RPMI8226 (cell line): ENCODE measurements around the gene LAPTM5.
A peak's percentile ranks its signal among the peaks of the same experiment; 100 is the strongest.

Experiments used
- DNase-seq: peaks from one replicate; pipeline ENCODE4 v3.0.0-alpha.2; 2015

Gene LAPTM5

GRCh38 chr1:30786264-30786991, 28.9 kb upstream of the LAPTM5 start:
- no peak for DNase-seq

GRCh38 chr1:30785714-30786113, 28.1 kb upstream of the LAPTM5 start:
- DNase-seq = no peak

GRCh38 chr1:30785181-30785580, 27.6 kb upstream of the LAPTM5 start:
- DNase-seq = no peak

- DNase-seq = no peak
These were observed 25.8 kb upstream of the LAPTM5 start for GRCh38 chr1:30783256-30783915.

- DNase-seq = peak; percentile 84
These were observed 25.0 kb upstream of the LAPTM5 start for GRCh38 chr1:30782361-30783255.

- DNase-seq = no peak
These were observed 24.3 kb upstream of the LAPTM5 start for GRCh38 chr1:30781906-30782305.

GRCh38 chr1:30780409-30780808, 22.8 kb upstream of the LAPTM5 start:
- no peak for DNase-seq

GRCh38 chr1:30779294-30780071, 21.9 kb upstream of the LAPTM5 start:
- DNase-seq = peak; percentile 84

- no peak for DNase-seq
These were observed 21.4 kb upstream of the LAPTM5 start for GRCh38 chr1:30778979-30779293.

GRCh38 chr1:30778154-30778978, 20.8 kb upstream of the LAPTM5 start:
- peak; percentile 72 for DNase-seq

GRCh38 chr1:30777904-30778153, 20.3 kb upstream of the LAPTM5 start:
- no peak for DNase-seq

GRCh38 chr1:30777060-30777903, 19.7 kb upstream of the LAPTM5 start:
- DNase-seq = no peak

GRCh38 chr1:30776097-30777059, 18.8 kb upstream of the LAPTM5 start:
- DNase-seq = no peak

- no peak for DNase-seq
These were observed 17.9 kb upstream of the LAPTM5 start for GRCh38 chr1:30775433-30775975.

- no peak for DNase-seq
These were observed 17.2 kb upstream of the LAPTM5 start for GRCh38 chr1:30774550-30775432.

- no peak for DNase-seq
These were observed 16.3 kb upstream of the LAPTM5 start for GRCh38 chr1:30773722-30774358.

- DNase-seq = no peak
These were observed 13.4 kb upstream of the LAPTM5 start for GRCh38 chr1:30771005-30771404.

- DNase-seq = no peak
These were observed 12.6 kb upstream of the LAPTM5 start for GRCh38 chr1:30770150-30770549.
